Measurements from ENCODE around the gene RTN4. TPM values are rescaled to one million over a fixed set of nuclear protein-coding genes. Genes with fewer than 3 reads are reported as not detected.

The RTN4 gene
- total RNA-seq, 4 donors from 2014 or later = 249 to 292 (median 276) TPM

GRCh38 chr2:55029098-55029497, 21.2 kb downstream of the RTN4 start:
- WGBS, 2 donors = 91% methylated on average over 1 of the region's 1 CpG
- intact Hi-C loops (cut with DNase I; ENCODE audit: low total_unique reads) = no loop called here
- TF ChIP-seq POLR2A (IDR thresholded peaks at IDR 0.05) = no peak
- no peak for TF ChIP-seq CTCF (IDR thresholded peaks at IDR 0.05)
- no peak for DNase-seq (ENCODE audit: low spot score in 2 of 2)
- no peak overlapping the region for H3K4me3 ChIP-seq (ENCODE audit: low read depth, poor library complexity, severe bottlenecking)

DNA sequence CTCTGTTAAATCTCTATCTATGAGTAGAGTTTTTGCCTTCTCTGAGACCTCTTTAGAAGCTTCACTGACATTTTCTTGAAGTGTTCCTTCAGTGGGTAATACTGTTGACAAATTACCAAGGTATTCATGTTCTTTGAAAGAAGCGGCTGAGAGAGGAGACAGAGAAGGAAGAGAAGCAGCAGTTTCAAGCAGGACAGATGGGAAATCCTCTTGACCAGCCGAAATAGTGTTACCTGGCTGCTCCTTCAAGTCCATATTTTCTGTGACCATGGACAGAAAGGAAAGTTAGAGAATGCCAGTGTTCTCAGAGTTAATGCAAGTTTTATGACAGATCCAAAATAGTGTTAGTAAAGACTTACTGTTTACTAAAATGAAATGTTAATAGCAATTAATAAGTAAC, 23.0 kb downstream of the RTN4 start:
- TF ChIP-seq POLR2A (IDR thresholded peaks at IDR 0.05) = no peak
- TF ChIP-seq CTCF (IDR thresholded peaks at IDR 0.05) = no peak
- 78 to 87% methylated on average over 2 of the region's 2 CpGs for WGBS, 2 donors
- no peak for DNase-seq (ENCODE audit: low spot score in 2 of 2)
- intact Hi-C loops (cut with DNase I; ENCODE audit: low total_unique reads) = no loop called here
- H3K4me3 ChIP-seq (ENCODE audit: low read depth, poor library complexity, severe bottlenecking) = no peak overlapping the region

DNA sequence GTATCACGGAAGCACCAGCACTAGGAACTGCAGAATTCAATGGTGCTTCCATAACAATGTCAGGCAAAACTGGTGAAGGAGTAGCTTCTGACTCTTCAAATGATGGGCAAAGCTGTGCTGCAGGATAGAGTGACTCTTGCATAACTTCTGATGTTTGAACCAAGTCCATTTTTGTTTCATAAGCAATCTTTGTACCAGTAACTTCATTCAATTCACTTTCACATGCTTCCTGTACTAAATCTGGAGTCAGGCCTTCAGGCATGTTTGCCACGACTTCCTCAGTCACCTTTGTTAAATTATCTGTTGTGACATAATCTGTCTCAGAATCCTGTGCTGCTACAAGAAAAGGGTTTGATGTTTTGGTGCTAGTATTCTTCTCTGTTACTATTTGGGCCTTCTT, 24.0 kb downstream of the RTN4 start:
- 29 to 33% methylated on average over 2 of the region's 2 CpGs for WGBS, 2 donors
- DNase-seq (ENCODE audit: low spot score in 2 of 2) = no peak
- TF ChIP-seq POLR2A (IDR thresholded peaks at IDR 0.05) (no peak), CTCF (IDR thresholded peaks at IDR 0.05) (no peak)
- intact Hi-C loops (cut with DNase I; ENCODE audit: low total_unique reads) = no loop called here
- H3K4me3 ChIP-seq (ENCODE audit: low read depth, poor library complexity, severe bottlenecking) = no peak overlapping the region

DNA sequence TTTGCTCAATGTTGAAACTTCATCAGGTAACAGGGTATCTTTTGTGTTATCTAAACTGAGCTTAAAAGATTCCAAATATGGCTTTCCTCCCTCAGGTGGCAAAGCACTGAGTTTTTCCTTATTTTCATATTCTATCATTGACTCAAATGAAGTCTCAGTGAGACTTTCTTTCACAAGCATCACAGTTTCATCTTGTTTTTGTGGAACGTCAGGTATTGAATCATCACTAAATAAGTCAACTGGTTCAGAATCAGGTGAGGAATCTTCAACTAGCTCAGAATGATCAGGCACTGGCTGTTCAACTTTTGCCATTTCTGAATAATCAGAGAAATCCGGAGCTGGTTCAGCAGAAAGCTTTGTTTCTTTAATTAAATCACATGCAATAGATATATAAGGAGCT, 24.6 kb downstream of the RTN4 start:
- 58 to 61% methylated on average over 2 of the region's 2 CpGs for WGBS, 2 donors
- no peak for DNase-seq (ENCODE audit: low spot score in 2 of 2)
- TF ChIP-seq POLR2A (IDR thresholded peaks at IDR 0.05) (no peak), CTCF (IDR thresholded peaks at IDR 0.05) (no peak)

GRCh38 chr2:55025082-55025481, 25.2 kb downstream of the RTN4 start:
- intact Hi-C loops (cut with DNase I; ENCODE audit: low total_unique reads) = no loop called here
- DNase-seq (ENCODE audit: low spot score in 2 of 2) = no peak
- no peak for TF ChIP-seq CTCF (IDR thresholded peaks at IDR 0.05)
- no peak for TF ChIP-seq POLR2A (IDR thresholded peaks at IDR 0.05)
- H3K4me3 ChIP-seq (ENCODE audit: low read depth, poor library complexity, severe bottlenecking) = no peak overlapping the region
- 57 to 59% methylated on average over 2 of the region's 2 CpGs for WGBS, 2 donors

More for the DNA sequence above, 24.6 kb downstream of the RTN4 start:
- no peak overlapping the region for H3K4me3 ChIP-seq (ENCODE audit: low read depth, poor library complexity, severe bottlenecking)
- intact Hi-C loops (cut with DNase I; ENCODE audit: low total_unique reads) = no loop called here

DNA sequence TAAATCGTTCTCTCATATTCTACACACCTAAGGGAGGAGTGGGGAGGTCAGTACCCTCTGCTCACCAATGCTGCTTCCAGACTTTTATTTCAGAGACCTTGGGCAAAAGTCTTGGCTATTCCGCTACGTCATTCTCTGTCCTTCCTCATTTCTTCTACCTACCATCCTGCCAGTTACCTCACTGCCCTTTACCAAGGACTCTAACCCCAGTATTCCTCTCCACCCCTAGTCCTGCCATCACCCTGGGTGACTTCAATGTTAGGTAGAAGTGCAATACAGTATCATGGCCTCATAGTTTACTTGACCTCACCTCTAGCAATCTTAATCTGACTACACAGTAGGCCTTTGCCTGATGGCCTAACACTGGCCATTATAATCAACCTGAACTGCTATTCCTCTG, 27.8 kb downstream of the RTN4 start:
- DNase-seq (ENCODE audit: low spot score in 2 of 2) = no peak
- no peak overlapping the region for H3K4me3 ChIP-seq (ENCODE audit: low read depth, poor library complexity, severe bottlenecking)
- no peak for TF ChIP-seq POLR2A (IDR thresholded peaks at IDR 0.05)
- TF ChIP-seq CTCF (IDR thresholded peaks at IDR 0.05) = no peak
- intact Hi-C loops (cut with DNase I; ENCODE audit: low total_unique reads) = no loop called here
- 81 to 86% methylated on average over 3 of the region's 3 CpGs for WGBS, 2 donors
